H1 (cell line): ENCODE data around the gene TFB1M.

Experiments used
- BRCA1 ChIP-seq: IDR thresholded peaks from 2 replicates; pipeline ENCODE4 v1.6.1; 2012; ENCODE audit warnings: low read depth, low read length, improper control_type of control experiment
- CREB1 ChIP-seq: IDR thresholded peaks from 2 replicates; pipeline ENCODE4 v1.6.1; 2012; ENCODE audit warnings: inconsistent platforms
- EP300 ChIP-seq, 2 experiments: IDR thresholded peaks; 1 replicate in 1 of 2; 2 replicates in 1 of 2; pipeline ENCODE4 v1.6.1; 2011 to 2012; ENCODE audit warnings: low read depth in 2 of 2, low read length in 2 of 2, mild to moderate bottlenecking in 2 of 2, borderline replicate concordance in 1 of 2, inconsistent platforms in 1 of 2, moderate library complexity in 1 of 2
- EZH2 ChIP-seq: fragments of 200-600 bp; sonication (generic); IDR thresholded peaks from 2 replicates; pipeline ENCODE4 v1.7.1; 2012; ENCODE audit warnings: low read depth, mild to moderate bottlenecking, moderate library complexity, low read length, inconsistent platforms; ENCODE audit not compliant: severe bottlenecking
- GTF2F1 ChIP-seq: IDR thresholded peaks from 2 replicates; pipeline ENCODE4 v1.6.1; 2012; ENCODE audit warnings: low read depth, low read length, improper control_type of control experiment, borderline replicate concordance
- JUN ChIP-seq: IDR thresholded peaks from 2 replicates; pipeline ENCODE4 v1.6.1; 2011; ENCODE audit warnings: low read depth, mild to moderate bottlenecking, improper control_type of control experiment, low read length
- POLR2A ChIP-seq, 2 experiments: IDR thresholded peaks; 1 replicate in 1 of 2; 2 replicates in 1 of 2; pipeline ENCODE4 v1.6.1; 2011; ENCODE audit warnings: low read depth in 2 of 2, low read length in 2 of 2, mild to moderate bottlenecking in 2 of 2; ENCODE audit errors: control extremely low read depth in 1 of 2
- POU5F1 ChIP-seq: IDR thresholded peaks from 2 replicates; pipeline ENCODE4 v1.6.1; 2011; ENCODE audit warnings: low read depth, mild to moderate bottlenecking, low read length, moderate library complexity
- SIN3A ChIP-seq, 2 experiments: IDR thresholded peaks in 1 of 2; conservative IDR thresholded peaks in 1 of 2; 2 replicates each; pipeline ENCODE4 v1.6.1; 2011 to 2012; ENCODE audit warnings: low read length in 2 of 2, improper control_type of control experiment in 1 of 2, low read depth in 1 of 2, mild to moderate bottlenecking in 1 of 2
- SUZ12 ChIP-seq: fragments of 200-600 bp; sonication (generic); IDR thresholded peaks from 2 replicates; pipeline ENCODE4 v1.6.1; 2012; ENCODE audit warnings: mild to moderate bottlenecking, inconsistent platforms, low read length, moderate library complexity, mixed read lengths
- TF ChIP-seq, protein P1 (sequence below), 3 experiments: IDR thresholded peaks; 1 replicate in 2 of 3; 2 replicates in 1 of 3; pipeline versions ENCODE4 v1.5.1 to v1.6.1; 2011; ENCODE audit warnings: low read length in 3 of 3, mild to moderate bottlenecking in 3 of 3, inconsistent platforms in 2 of 3, low read depth in 1 of 3, moderate library complexity in 1 of 3; ENCODE audit not compliant: insufficient read depth in 1 of 3; ENCODE audit errors: control extremely low read depth in 1 of 3
- TF ChIP-seq, protein P2 (sequence below): IDR thresholded peaks from 2 replicates; pipeline ENCODE4 v1.6.1; 2012; ENCODE audit warnings: low read length, inconsistent platforms
- TF ChIP-seq, protein P3 (sequence below): IDR thresholded peaks from 2 replicates; pipeline ENCODE4 v1.6.1; 2012; ENCODE audit warnings: inconsistent platforms

DNA sequence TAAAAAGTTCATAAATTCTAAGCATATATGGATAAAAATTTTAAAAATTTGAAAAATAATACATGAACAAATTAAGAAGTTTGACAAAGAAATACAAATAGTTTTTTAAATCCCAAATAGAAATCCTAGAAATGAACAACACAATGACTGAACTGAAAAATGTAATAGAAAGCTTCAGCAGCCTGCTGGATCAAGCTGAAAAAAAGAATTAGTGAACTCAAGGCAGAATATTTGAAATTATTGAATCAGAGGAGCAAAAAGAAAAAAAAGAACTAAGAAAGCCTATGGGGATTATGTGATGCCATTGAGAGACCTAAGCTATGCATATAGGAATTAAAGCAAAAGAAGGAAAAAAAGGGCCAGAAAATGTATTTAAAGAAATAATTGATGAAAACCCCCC lies 39.9 kb upstream of the TFB1M start:
- TF ChIP-seq, protein P1, sequence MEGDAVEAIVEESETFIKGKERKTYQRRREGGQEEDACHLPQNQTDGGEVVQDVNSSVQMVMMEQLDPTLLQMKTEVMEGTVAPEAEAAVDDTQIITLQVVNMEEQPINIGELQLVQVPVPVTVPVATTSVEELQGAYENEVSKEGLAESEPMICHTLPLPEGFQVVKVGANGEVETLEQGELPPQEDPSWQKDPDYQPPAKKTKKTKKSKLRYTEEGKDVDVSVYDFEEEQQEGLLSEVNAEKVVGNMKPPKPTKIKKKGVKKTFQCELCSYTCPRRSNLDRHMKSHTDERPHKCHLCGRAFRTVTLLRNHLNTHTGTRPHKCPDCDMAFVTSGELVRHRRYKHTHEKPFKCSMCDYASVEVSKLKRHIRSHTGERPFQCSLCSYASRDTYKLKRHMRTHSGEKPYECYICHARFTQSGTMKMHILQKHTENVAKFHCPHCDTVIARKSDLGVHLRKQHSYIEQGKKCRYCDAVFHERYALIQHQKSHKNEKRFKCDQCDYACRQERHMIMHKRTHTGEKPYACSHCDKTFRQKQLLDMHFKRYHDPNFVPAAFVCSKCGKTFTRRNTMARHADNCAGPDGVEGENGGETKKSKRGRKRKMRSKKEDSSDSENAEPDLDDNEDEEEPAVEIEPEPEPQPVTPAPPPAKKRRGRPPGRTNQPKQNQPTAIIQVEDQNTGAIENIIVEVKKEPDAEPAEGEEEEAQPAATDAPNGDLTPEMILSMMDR (IDR thresholded peaks at IDR 0.05; ENCODE audit: control extremely low read depth in 1 of 3, insufficient read depth in 1 of 3, low read depth in 1 of 3, low read length in 3 of 3): no peak
- TF ChIP-seq EZH2: no peak
- TF ChIP-seq GTF2F1: no peak
- no peak for TF ChIP-seq JUN
- TF ChIP-seq SUZ12: no peak
- TF ChIP-seq EP300 (IDR thresholded peaks at IDR 0.05; ENCODE audit: borderline replicate concordance in 1 of 2, low read depth in 2 of 2, low read length in 2 of 2): no peak
- TF ChIP-seq POLR2A (IDR thresholded peaks at IDR 0.05; ENCODE audit: control extremely low read depth in 1 of 2, low read depth in 2 of 2, low read length in 2 of 2): no peak
- TF ChIP-seq, protein P2, sequence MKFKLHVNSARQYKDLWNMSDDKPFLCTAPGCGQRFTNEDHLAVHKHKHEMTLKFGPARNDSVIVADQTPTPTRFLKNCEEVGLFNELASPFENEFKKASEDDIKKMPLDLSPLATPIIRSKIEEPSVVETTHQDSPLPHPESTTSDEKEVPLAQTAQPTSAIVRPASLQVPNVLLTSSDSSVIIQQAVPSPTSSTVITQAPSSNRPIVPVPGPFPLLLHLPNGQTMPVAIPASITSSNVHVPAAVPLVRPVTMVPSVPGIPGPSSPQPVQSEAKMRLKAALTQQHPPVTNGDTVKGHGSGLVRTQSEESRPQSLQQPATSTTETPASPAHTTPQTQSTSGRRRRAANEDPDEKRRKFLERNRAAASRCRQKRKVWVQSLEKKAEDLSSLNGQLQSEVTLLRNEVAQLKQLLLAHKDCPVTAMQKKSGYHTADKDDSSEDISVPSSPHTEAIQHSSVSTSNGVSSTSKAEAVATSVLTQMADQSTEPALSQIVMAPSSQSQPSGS: no peak
- no peak for TF ChIP-seq POU5F1
- no peak for TF ChIP-seq BRCA1
- no peak for TF ChIP-seq SIN3A (conservative IDR thresholded peaks at IDR 0.05 in 1 of 2, IDR thresholded peaks at IDR 0.05 in 1 of 2; ENCODE audit: low read depth in 1 of 2, low read length in 2 of 2)
- TF ChIP-seq CREB1: no peak
- TF ChIP-seq, protein P3, sequence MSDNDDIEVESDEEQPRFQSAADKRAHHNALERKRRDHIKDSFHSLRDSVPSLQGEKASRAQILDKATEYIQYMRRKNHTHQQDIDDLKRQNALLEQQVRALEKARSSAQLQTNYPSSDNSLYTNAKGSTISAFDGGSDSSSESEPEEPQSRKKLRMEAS: no peak
